NCI-H128 (cell line): ENCODE measurements around the gene DAPK1.

Experiments used
- DNase-seq: peaks from one replicate; lab custom pipeline; 2025; ENCODE audit not compliant: unreplicated experiment; lab: John Stamatoyannopoulos, UW

The DAPK1 gene

GRCh38 chr9:87567983-87568382 is 70.3 kb downstream of the DAPK1 start:
- DNase-seq, result no peak

GRCh38 chr9:87568401-87568800 is 70.7 kb downstream of the DAPK1 start:
- DNase-seq, result no peak

- DNase-seq, result no peak
Measured at GRCh38 chr9:87569008-87569509, 71.4 kb downstream of the DAPK1 start.

GRCh38 chr9:87569518-87569917 is 71.9 kb downstream of the DAPK1 start:
- no peak for DNase-seq

- no peak for DNase-seq
Measured at GRCh38 chr9:87570000-87570908, 72.6 kb downstream of the DAPK1 start.

- no peak for DNase-seq
Measured at GRCh38 chr9:87572719-87573118, 75.1 kb downstream of the DAPK1 start.

GRCh38 chr9:87573841-87574342 is 76.2 kb downstream of the DAPK1 start:
- DNase-seq, result no peak

- no peak for DNase-seq
Measured at GRCh38 chr9:87577746-87578145, 80.1 kb downstream of the DAPK1 start.

- no peak for DNase-seq
Measured at GRCh38 chr9:87578625-87579024, 81.0 kb downstream of the DAPK1 start.

- DNase-seq, result no peak
Measured at GRCh38 chr9:87579781-87580541, 82.3 kb downstream of the DAPK1 start.

GRCh38 chr9:87580941-87581438 is 83.3 kb downstream of the DAPK1 start:
- DNase-seq, result no peak

GRCh38 chr9:87581513-87581912 is 83.8 kb downstream of the DAPK1 start:
- DNase-seq, result no peak

- no peak for DNase-seq
Measured at GRCh38 chr9:87581949-87582637, 84.4 kb downstream of the DAPK1 start.

- no peak for DNase-seq
Measured at GRCh38 chr9:87584326-87584725, 86.7 kb downstream of the DAPK1 start.

GRCh38 chr9:87585123-87585855 is 87.6 kb downstream of the DAPK1 start:
- no peak for DNase-seq

GRCh38 chr9:87586731-87587355 is 89.2 kb downstream of the DAPK1 start:
- no peak for DNase-seq

- no peak for DNase-seq
Measured at GRCh38 chr9:87587356-87587745, 89.7 kb downstream of the DAPK1 start.

GRCh38 chr9:87587864-87588263 is 90.2 kb downstream of the DAPK1 start:
- no peak for DNase-seq

- DNase-seq, result no peak
Measured at GRCh38 chr9:87588339-87588738, 90.7 kb downstream of the DAPK1 start.

- DNase-seq, result no peak
Measured at GRCh38 chr9:87590996-87591395, 93.3 kb downstream of the DAPK1 start.
